ENCODE results near the gene LYPLAL1.

The LYPLAL1 gene

DNA sequence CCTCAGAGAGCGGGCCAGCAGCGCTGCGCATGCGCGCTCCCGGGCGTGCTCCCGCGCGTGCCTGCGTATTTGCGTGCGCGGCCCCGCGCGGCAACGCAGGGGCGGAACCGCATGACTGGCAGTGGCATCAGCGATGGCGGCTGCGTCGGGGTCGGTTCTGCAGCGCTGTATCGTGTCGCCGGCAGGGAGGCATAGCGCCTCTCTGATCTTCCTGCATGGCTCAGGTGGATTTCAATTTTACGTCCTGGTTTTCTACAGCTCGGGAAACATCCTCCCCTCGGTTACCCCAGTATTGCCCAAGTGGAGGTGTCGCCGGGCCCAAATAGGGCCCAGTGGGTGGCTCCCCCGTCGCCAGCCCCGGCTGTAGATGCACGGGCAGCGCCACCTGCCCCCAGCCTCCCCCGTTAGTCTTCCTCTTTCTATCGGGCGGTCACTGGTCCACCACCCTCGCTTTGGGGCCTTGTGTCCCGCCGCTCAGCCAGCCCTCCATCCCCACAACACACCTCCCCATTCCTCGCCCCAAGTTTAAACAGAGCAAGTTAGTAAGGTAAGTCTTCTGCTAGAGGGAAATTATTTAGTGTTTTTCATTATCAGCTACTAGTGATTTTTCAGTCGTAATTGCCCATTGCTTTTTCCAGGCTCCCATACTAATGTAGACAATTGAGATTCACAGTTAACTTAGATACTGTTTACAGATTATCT lies at the start of gene LYPLAL1:
Gene LYPLAL1, plus strand, starts transcription at position 121 of the 702 bp plus-strand sequence. Its CDS starts 13 bp downstream, at position 134.
- DNase-seq (ENCODE audit: low spot score), result peak; percentile 87

DNA sequence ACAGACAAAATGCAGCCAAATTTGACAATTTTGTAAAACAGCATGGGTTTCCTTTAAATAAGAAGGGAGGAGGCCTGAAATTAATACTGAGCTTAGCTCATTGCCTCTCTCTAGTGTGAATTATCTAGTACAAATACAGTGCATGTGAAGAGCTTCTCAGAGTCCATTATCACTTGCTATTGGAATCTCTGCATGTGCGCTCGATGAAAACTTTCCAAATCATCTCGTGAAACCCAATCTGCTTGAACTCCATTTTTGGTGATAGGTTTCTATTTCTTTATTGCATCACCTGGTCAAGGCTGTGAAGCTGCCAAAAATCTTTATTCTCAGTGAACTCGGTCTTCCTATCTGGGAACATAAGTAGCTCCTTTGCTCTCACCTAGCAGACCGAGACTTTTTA lies 49.5 kb upstream of the LYPLAL1 start:
- no peak for DNase-seq (ENCODE audit: low spot score)

DNA sequence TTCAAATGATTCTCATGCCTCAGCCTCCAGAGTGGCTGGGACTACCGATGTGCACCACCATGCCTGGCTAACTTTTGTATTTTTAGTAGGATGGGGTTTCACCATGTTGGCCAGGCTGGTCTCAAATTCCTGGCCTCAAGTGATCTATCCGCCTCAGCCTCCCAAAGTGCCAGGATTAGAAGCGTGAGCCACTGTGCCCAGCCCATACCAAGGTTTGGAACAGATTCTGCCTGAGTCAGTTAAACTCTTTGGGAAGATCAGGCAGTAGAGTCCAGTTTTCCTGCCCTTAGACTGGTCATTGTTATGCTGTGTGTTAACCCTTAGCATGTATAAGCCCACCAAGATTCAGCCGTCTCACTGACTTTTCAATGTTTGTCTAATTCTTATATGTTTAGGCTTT lies 48.3 kb upstream of the LYPLAL1 start:
- DNase-seq (ENCODE audit: low spot score), result no peak

DNA sequence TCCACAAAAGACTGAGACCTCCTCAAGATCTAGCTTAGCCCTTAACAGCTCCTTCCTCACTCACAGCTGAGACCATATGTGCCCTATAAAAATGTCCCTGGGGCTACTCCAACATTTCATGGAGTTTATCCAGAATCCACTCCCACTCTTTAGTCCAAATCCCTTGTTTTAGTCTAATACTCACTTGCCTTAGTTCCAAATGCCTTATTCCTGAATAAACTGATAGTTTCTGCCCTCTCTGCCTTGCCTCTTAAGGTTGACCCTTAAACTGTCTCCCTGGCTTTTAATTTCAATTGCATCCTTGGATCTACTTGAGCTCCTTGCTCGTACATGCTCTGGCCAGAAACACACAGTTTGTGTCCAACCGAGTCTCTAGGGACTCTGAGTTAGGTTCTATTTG lies 47.3 kb upstream of the LYPLAL1 start:
- DNase-seq (ENCODE audit: low spot score), result no peak

DNA sequence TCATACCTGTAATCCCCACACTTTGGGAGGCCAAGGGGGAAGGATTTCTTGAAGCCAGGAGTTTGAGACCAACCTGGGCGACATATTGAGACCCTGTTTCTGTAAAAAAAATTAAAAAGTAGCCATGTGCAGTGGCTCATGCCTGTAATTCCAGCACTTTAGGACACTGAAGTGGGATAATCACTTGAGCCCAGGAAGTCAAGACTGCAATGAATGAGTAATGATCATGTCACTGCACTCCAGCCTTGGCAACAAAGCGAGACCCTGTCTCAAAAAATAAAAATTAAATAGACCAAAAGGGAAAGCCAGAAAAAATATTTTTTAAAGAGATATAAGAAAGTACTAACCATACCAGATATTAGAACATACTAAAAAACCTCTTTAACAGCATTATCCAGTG lies 44.7 kb upstream of the LYPLAL1 start:
- DNase-seq (ENCODE audit: low spot score), result no peak

DNA sequence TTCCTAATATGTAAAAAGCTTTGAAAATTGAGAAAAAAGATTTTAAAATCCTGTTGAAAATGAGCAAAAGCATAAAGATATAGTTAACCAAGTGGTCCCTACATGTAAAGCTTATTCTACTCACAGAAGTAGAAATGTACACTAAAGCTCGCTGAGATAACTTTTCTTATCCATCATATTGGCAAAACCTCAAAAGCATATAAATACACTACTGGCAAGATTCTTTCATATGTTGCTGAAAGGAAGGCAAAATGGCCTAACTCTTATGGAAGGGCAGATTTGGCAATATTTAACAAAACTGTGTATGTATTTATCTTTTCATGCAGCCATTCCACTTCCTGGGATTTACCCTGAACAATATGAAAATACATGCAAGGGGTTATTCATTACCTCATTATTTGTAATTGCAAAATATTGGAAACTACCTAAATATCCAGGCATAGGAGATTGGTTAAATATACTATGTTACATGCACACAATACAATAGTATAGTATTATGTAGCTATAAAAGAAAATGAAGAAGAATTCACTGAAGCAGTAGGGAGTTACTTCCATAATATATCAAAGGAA lies 43.2 kb upstream of the LYPLAL1 start:
- no peak for DNase-seq (ENCODE audit: low spot score)

DNA sequence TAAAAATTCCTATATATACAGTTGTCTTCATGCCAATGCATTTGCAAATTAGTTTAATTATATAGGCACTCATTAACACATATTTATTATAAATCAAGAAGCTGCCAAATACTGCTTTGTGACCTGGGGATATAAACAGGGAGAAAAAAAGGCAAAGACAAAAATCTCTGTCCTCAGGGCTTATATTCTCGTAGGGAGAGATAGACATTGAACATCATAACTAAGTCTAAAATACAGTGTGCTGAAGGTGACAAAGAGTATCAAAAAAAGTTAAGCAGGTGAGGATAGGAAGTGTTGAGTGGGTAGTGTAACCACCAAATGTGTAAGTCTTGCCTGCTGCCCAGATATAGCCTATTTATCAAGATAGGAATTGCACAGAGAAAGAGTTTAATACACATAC lies 40.7 kb upstream of the LYPLAL1 start:
- no peak for DNase-seq (ENCODE audit: low spot score)

DNA sequence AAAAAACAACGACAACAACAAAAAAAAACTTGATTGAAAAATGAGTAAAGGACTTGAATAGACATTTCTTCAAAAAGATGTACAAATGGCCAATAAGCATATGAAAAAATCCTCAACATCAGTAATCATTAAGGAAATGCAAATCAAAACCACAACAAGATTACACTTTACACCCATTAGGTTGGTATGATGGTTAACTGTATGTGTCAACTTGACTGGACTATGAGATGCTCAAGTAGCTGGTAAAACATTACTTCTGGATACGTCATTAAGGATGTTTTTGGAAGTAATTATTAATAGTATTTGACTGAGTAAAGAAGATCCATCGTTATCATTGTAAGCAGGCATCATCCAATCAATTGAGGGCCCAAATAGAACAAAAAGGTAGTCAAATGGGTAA lies 34.9 kb upstream of the LYPLAL1 start:
- no peak for DNase-seq (ENCODE audit: low spot score)

DNA sequence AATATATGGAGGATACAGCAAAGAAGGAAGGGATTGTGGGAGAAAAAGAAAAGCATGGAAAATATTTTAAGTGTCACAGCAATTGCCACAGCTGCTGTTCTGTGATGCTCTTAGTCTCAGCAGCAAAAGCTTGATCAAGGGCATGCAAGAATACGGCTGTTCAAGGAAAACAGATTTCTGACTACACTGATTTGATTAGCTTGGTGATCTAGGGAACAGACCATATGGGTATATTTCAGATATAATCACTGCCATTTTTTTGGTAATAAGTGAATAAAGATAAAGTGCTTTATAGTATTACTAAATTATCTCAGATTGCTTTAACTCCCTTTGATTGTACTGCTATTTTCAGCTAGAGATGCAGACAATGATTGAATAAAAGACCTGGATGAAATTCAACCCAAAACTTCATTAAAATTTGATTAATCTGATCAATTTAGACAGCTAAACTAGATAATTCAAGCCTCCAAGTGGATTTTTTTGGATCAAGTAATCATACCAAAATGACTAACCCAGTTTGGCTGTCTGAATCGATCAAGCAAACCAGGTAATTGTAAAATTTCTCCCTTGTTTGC lies 33.3 kb upstream of the LYPLAL1 start:
- DNase-seq (ENCODE audit: low spot score), result no peak

DNA sequence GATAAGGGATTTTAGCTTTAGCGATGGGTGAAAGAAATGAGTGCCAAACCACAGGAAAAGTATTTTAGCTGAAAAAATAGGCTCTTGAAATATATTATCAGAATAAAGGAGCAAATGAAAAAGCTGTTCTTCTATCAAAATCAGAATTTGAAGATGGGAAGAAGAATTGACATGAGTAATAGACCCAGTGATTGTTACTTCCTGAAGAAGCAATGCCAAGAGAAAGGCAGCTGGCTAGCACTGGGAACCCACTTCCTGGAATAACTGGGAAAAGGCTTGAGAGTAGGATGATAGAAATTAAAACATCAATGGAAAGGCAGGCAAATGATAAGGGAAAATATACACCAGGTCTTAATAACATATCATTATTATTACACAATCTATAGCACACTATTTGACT lies 29.9 kb upstream of the LYPLAL1 start:
- DNase-seq (ENCODE audit: low spot score), result no peak

DNA sequence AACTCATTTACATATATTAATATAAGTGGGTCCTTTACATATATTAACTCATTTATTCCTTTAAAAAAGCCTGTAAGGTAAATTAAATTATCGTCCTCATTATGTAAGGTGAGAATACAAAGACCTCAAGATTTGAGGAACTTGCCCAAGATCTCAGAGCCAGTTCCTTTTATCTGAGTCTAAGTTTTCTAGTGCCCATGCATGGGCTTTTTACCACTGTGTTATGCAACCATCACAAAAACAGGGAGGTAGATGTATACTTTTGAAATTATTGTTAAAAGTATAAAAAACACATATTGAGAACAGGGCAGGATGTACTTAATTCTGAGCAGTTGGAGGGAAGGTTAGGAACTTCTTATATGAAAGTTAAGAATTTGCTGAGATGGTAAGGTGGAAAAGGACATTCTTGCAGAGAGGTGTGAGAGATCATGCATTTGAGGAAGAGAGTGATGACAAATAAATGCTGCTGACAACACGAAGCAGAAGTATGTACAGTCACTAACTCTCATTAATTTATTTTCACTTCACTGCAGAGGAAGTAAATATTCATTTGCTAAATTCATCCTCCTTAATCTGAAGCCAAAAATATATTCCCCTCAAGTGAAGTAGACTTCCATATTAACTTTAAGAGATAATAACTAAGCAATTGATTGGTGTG lies 28.9 kb upstream of the LYPLAL1 start:
- no peak for DNase-seq (ENCODE audit: low spot score)

DNA sequence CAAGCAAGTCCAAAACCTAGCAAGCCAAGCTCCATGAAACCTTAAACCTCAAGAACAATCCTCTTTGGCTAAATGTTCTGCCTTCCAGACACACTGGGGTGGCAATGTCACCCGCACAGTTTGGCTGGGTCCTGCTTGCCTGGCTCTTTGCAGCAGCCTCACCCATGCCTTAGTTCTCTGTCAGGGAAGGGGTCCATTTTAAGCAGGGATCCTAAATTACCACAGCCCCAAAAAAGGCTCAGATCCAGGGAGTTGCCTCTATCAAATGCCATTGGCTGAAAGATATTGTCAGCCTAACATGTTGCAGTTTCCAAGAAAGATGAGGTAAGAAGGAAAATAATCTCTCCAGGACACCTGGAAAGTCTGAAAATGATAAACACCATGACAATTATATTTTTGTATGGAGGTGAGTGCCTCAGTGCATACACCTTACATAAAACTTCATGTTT lies 26.1 kb upstream of the LYPLAL1 start:
- no peak for DNase-seq (ENCODE audit: low spot score)

DNA sequence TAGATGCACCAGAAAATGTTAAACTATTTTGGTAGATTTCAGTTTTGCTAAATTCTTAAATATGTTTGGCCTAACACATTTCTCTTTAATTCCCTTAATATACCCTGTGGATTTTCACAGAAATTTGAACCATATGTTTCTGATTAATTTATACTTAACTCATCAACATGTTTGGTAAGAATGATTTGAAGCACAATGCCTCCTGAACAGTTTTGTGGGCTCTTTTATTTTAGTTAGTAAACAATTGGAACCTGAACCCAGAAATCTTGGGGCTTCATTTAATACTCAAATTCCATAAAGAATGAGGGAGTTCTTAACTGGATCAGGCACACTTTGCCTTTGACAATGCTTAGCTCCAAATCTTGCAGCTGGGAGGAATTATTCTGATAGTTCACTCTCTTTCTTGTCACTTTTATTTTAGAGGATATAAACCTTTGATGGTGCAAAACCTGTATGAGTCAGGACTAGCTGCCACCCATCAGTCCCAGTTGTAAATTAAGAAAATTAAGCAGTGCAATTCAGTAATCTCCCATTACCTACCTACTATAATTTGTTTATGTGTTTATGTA lies 24.6 kb upstream of the LYPLAL1 start:
- no peak for DNase-seq (ENCODE audit: low spot score)

DNA sequence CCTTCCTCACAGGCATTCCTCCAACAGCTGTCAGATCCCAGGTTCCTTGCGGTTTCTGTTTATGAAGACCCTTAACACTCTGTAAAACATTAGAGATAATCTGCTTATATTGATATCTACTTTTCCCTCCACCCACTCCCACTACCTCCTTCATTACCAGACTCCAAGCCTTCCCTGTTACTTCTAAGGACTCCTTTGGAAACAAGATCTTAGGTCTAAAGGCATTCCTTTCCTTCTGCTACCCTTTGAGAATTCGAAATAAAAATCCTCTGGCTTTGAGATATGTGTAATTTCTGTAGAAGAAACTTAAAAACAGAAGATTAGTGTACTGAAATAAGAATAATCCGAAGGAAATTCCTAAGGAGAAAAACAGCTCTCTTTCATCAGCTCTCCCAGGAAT lies 23.7 kb upstream of the LYPLAL1 start:
- no peak for DNase-seq (ENCODE audit: low spot score)

DNA sequence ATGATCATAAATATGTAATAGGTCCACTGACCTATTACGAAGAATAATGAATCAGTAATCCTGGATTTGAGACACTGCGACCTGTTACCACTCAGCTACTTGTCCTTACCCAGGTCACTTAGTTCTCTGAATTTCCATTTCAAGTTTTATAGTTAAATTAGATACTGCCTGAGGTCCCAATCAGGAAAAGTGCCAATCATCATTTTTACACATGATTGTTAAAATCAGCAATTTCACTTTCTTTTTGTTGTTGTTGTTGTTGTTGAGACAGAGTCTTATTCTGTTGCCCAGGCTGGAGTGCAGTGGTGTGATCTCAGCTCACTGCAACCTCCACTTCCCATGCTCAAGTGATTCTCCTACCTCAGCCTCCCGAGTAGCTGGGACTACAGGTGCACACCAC lies 22.8 kb upstream of the LYPLAL1 start:
- no peak for DNase-seq (ENCODE audit: low spot score)

DNA sequence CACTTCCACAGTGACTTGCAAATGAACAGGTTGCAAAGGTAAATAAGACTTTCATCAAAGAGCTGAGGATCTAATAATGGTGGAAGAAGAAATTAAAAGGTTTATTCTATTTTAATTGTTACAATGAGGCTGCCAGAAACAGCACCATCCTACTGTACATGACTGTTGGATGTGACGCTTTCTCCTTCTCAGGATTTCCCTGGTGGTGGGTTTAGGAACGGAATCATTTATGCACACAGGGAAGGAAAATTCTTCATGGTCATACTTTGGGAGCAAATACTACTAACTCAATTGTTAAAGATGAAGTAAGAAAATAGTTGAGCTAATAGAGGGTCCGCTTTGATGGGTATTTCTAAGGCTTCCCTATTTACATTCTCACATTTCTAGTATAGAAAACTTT lies 22.2 kb upstream of the LYPLAL1 start:
- no peak for DNase-seq (ENCODE audit: low spot score)

DNA sequence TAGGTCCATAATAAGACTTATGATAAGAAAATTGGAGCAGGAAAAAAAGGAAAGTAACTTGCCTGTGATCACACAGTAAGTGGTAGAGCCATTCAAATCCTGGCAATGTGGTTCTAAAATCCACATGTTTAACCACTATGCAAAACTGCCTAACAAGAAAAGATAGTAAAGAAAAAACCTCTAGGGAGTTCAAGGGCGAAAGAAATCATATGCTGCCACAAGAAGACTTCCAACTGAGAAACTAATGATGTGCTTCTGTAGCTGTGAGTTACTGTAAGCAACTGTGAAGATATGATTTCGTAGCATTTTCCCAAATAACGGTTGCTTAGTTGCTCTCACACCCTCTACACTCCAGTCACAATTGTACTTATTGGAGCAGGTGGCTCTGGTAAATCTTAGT lies 20.9 kb upstream of the LYPLAL1 start:
- no peak for DNase-seq (ENCODE audit: low spot score)

DNA sequence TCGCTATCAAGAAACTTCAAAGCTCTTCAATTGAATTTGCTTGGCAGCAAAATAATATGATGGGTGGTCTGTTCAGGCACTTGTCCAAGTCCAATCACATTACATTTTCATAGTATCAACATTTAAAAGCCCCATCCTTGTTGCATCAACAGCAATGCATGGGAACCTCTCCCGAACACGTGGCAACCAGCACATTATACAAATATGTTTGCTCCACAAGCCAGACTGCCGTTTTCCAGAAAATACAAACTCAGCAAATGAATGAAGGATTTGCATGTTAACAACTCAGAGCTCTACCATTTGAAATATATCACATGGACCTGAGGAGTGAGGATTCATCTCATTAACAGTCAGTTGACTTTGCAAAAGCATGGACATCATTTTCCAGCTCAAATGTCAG lies 20.0 kb upstream of the LYPLAL1 start:
- no peak for DNase-seq (ENCODE audit: low spot score)

DNA sequence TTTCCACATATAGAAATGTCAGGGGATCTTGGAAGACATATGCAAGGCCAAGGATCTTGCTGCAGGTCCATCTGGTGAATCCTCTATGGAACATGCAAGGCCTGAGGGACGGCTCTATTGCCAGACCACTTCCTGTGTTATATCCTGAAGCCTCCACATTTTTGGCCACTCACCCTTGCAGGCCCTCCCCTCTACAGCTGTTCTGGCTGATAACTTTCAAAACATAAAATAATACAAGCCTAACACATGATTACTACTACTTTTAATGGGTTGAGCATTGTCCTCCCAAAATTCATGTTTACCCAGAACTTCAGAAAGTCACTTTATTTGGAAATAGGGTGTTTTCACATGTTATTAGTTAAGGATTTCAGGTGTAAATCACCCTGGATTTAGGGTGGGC lies 18.5 kb upstream of the LYPLAL1 start:
- no peak for DNase-seq (ENCODE audit: low spot score)

DNA sequence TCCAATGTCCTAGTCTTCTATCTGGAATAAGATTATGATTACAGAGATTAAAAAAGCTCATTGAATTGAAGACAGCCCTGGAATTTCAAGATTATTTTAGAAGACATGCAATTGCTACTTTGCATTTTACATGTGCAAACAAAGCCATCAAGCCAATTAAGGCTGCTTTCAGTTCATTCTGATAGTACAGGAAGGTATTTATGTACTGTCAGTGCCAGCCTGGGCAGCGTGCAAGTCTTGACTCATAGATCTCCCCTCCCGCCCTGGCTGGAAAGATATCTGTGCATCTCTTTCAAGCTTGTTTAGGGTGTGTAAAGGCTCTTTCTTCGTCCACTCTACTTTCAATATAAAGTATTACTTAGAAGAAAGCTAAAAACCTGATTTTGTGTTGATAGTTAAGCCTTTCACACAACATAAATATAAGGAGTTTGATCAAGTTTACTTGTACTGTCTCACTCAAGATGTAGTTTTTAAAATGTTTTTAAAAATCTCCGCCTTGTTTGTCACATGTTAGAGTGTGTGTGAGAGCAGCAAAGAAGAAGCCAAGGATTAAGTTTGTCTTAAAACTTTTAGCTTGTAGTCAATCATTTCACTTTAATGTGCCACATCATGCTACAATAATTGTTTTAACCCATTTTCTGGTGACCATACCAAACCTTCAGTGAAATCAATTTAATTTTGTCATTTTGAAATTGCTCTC lies 13.6 kb upstream of the LYPLAL1 start:
- no peak for DNase-seq (ENCODE audit: low spot score)

DNA sequence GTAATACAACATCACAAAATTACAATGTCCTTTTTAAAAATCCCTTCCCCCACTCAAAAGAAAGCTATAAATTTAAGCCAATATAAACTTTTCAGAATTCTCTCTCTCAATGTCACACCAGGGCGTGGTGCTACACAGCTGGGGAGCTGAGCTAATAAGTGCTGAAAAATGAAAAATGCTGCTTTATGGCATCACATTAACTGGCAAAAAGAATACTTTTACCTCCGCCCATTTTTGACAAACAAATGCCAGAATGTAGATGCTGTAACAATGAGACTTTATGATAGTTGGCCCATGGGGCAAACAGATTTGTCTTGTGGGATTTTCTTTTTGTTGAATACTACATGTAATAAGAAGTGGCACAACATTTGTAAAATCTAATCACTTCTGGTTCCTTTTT lies 12.7 kb upstream of the LYPLAL1 start:
- no peak for DNase-seq (ENCODE audit: low spot score)

DNA sequence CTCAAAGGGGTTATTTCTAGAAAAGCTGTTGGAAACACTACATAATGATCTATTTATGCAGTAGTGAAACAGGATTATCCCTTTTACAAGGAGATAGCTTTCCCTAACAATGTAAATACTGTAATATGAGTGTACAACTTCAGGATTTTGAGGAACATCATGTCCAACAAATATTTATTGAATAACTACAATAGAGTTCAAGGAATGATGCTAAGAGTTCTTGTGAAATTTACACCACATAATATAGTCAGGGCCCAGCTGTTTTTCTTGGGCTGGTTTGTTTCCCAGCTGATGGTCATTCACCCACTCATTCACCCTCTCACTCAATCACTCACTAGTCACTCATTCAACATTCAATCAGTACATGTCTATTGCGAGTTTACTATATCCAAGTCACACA lies 12.3 kb upstream of the LYPLAL1 start:
- DNase-seq (ENCODE audit: low spot score), result no peak

Measured in globus pallidus (tissue), 1 donor.